Chondrocyte (in vitro differentiated cells): ENCODE data around the gene OR2M4. TPM values are rescaled to one million over a fixed set of nuclear protein-coding genes. Genes with fewer than 3 reads are reported as not detected.

Experiments used
- DNase-seq: peaks from one replicate; pipeline ENCODE4 v3.0.0; 2021; ENCODE audit warnings: mixed read lengths, low spot score
- H3K27ac Mint-ChIP-seq: one replicate; pipeline ENCODE4 v1.8.0; 2021; ENCODE audit warnings: mild to moderate bottlenecking, moderate library complexity, mixed read lengths; ENCODE audit not compliant: unreplicated experiment
- H3K27me3 Mint-ChIP-seq: 2 replicates; pipeline ENCODE4 v1.8.0; 2021; ENCODE audit warnings: low read depth, mixed read lengths
- H3K36me3 Mint-ChIP-seq: 2 replicates; pipeline ENCODE4 v1.8.0; 2021; ENCODE audit warnings: low read depth, mixed read lengths
- H3K4me1 Mint-ChIP-seq: 2 replicates; pipeline ENCODE4 v1.8.0; 2021; ENCODE audit warnings: low read depth, mild to moderate bottlenecking, mixed read lengths
- H3K4me3 Mint-ChIP-seq: one replicate; pipeline ENCODE4 v1.8.0; 2021; ENCODE audit warnings: mild to moderate bottlenecking, moderate library complexity, mixed read lengths; ENCODE audit not compliant: unreplicated experiment
- H3K9me3 Mint-ChIP-seq: 2 replicates; pipeline ENCODE4 v1.8.0; 2021; ENCODE audit warnings: low read depth, mixed read lengths
- CTCF ChIP-seq: fragments of 200-600 bp; sonication (generic); IDR thresholded peaks from 2 replicates; pipeline ENCODE4 v1.5.0; 2021; ENCODE audit warnings: antibody characterized with exemption, mild to moderate bottlenecking, moderate library complexity
- long read RNA-seq: library from polyadenylated mRNA; stranded (forward); transcript quantifications from one replicate; pipeline ENCODE4 v2.0.0, GENCODE V29; 2021
- total RNA-seq: library from RNA; stranded (reverse); gene quantifications from 3 replicates; pipeline ENCODE4 v1.2.1, GENCODE V29; 2021

The OR2M4 gene
- total RNA-seq: not detected in 3 replicates
- long read RNA-seq: 0 reads

GRCh38 chr1:248231117-248231516 lies at the start of gene OR2M4:
TSS of gene OR2M4 (plus strand) at chr1:248231417. CDS start at chr1:248238929, 7,512 bp downstream.
- Mint-ChIP-seq H3K4me1 (no peaks in the 10 kb centered on the region), H3K27me3 (no peaks in the 10 kb centered on the region), H3K27ac (no peak within 1 kb of the TSS), H3K9me3 (peaks cover 67% of the 10 kb centered on the region), H3K4me3 (no peak within 1 kb of the TSS), H3K36me3 (no peaks in the 10 kb centered on the region)
- no peak for TF ChIP-seq CTCF
- no peak for DNase-seq

DNA sequence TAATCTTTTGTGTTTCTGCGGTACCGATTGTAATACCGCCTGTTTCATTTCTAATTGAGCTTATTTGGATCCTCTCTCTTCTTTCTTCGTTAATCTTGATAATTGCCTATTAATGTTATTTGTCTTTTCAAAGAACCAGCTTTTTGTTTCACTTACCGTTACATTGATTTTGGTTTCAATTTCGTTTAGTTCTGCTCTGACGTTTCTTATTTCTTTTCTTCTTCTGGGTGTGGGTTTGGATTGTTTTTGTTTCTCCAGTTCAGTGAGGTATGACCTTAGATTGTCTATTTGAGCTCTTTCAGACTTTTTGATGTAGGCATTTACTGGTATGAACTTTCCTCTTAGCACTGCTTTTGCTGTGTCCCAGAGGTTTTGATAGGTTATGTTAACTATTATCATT lies 47.2 kb upstream of the OR2M4 start:
- peaks cover 55% of the 10 kb centered on the region for H3K9me3 Mint-ChIP-seq
- no peaks in the 10 kb centered on the region for H3K4me1 Mint-ChIP-seq
- H3K27ac Mint-ChIP-seq: no peak overlapping the region
- TF ChIP-seq CTCF: no peak
- no peak for DNase-seq
- peaks cover 2% of the 10 kb centered on the region for H3K36me3 Mint-ChIP-seq
- H3K4me3 Mint-ChIP-seq: no peak overlapping the region
- no peaks in the 10 kb centered on the region for H3K27me3 Mint-ChIP-seq

- Mint-ChIP-seq H3K9me3 (peaks cover 52% of the 10 kb centered on the region), H3K27ac (no peak overlapping the region), H3K36me3 (peaks cover 2% of the 10 kb centered on the region), H3K4me3 (no peak overlapping the region), H3K27me3 (no peaks in the 10 kb centered on the region), H3K4me1 (no peaks in the 10 kb centered on the region)
- DNase-seq: no peak
- TF ChIP-seq CTCF: no peak
Measured at GRCh38 chr1:248187363-248187762, 43.9 kb upstream of the OR2M4 start.

- no peak for DNase-seq
- Mint-ChIP-seq H3K27ac (no peak overlapping the region), H3K9me3 (peaks cover 51% of the 10 kb centered on the region), H3K27me3 (no peaks in the 10 kb centered on the region), H3K4me3 (no peak overlapping the region), H3K36me3 (peaks cover 1% of the 10 kb centered on the region), H3K4me1 (no peaks in the 10 kb centered on the region)
- TF ChIP-seq CTCF: no peak
Measured at GRCh38 chr1:248189026-248189425, 42.2 kb upstream of the OR2M4 start.

- no peaks in the 10 kb centered on the region for H3K36me3 Mint-ChIP-seq
- no peak overlapping the region for H3K27ac Mint-ChIP-seq
- no peak for DNase-seq
- no peak for TF ChIP-seq CTCF
- no peaks in the 10 kb centered on the region for H3K4me1 Mint-ChIP-seq
- peaks cover 59% of the 10 kb centered on the region for H3K9me3 Mint-ChIP-seq
- H3K4me3 Mint-ChIP-seq: no peak overlapping the region
- no peaks in the 10 kb centered on the region for H3K27me3 Mint-ChIP-seq
Measured at GRCh38 chr1:248194117-248194516, 37.1 kb upstream of the OR2M4 start.
